Activated CD4-positive, CD25-positive, alpha-beta regulatory T cell treated with anti-CD3 and anti-CD28 coated beads, Interleukin-2, amount 50 U/mL, for 24 hours (primary cell): ENCODE results near the gene ERC1.

Source experiments
- ATAC-seq, 2 donors: fragments of 150-1000 bp; cut with Tn5 transposase; one replicate each; pipeline ENCODE4 v1.10.0; 2021; ENCODE audit warnings: mild to moderate bottlenecking in 1 of 2, moderate library complexity in 1 of 2

The ERC1 gene

GRCh38 chr12:1525858-1526257, 534.8 kb downstream of the ERC1 start:
- no peak for ATAC-seq

DNA sequence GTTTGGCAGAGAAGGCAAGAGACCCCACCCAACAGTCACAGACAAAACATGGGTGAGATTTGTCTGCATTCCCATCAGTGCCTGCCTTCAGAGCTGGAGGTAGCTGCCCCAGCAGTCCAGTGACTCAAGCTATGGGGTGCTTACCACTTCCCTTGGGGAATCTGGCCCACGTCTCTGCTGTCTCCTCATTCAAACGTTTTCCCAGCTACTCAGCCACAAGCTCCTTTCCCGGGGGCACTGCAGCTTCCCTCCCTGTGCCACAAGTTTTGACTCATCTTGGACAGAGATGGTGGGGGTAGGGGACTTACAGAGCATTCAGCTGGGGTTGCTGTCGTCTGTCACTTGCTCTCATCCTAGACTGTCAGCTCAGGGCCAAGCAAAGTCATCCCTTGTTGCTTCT, 536.8 kb downstream of the ERC1 start:
- ATAC-seq, result no peak

DNA sequence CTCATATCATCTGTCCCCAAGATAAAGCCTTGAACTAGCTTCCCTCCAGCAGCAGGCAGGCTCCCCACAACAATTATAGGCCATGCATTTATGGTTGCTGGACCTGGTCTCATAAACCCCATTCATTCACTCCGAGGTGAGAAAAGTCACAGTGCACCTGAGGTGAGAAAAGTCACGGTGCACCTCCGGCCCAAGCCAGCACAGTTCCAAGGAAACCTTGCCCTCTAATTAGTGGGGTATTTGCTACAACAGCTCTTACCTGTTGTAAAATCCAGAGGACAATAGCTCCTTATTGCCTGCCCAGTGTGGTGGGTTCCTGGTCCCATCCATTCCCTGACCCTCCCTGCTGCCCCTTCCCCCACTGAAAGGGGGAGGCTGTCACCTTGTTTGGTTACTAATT, 537.8 kb downstream of the ERC1 start:
- no peak for ATAC-seq

- ATAC-seq, result no peak
These were observed 538.3 kb downstream of the ERC1 start for GRCh38 chr12:1529228-1529861.

GRCh38 chr12:1529862-1530591, 539.0 kb downstream of the ERC1 start:
- no peak for ATAC-seq

- ATAC-seq, result no peak
These were observed 539.6 kb downstream of the ERC1 start for GRCh38 chr12:1530592-1531152.

- no peak for ATAC-seq
These were observed 540.2 kb downstream of the ERC1 start for GRCh38 chr12:1531153-1531653.

GRCh38 chr12:1531654-1532374, 540.8 kb downstream of the ERC1 start:
- ATAC-seq, result no peak

GRCh38 chr12:1532375-1533165, 541.5 kb downstream of the ERC1 start:
- no peak for ATAC-seq

DNA sequence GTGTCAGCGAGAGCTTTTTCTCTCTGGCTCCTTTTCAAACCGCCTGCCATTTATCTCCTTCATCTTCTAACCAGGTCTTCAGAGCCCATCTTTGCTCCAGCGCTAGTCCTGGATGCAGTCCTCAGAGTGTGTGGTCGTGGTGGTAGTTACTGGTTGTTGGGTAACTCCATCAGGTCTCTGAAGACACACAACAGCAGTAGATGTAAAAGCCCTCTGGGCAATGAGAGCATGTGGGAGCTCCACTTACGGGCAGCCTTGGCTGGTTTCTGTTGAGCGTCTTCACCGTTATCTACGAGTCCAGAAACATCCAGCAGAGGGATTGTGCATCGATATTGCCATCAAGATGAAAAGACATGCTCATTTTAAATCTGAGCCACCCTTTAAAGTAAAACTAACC, 542.2 kb downstream of the ERC1 start:
- peak; percentile 28 to 34 for ATAC-seq

DNA sequence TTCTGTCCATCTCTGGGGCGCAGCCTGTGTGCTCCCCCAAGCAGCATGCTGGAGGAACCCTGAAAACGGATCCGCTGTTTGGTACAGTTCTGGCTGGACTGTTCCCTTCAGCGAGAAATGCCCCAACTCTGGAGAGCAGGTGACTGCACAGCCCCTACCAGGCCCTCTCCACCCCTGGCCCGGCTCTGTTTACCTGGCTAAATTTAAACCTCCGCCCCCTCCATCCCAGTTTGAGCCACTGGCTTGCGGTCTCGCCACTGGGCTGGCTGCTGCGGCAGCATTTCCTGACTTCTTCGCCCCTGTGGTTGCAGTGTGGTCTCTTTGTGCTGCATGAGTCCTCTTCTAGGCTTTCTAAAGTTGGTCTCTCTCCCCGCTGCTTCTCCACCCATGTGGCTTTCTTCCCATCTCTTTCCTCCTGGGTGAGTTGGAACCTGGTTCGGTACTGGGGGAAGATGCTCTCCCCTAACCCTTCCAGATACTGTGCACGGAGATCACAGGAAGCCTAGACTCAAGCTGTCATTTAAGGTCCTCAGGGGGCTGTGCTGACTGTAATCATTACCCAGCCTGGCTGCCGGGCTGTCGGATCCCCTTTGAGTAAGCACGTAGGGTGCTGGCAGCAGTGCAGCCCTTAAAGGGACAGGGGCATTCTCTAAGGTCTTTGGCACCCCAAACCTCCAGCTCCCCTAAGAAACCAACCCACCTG, 542.7 kb downstream of the ERC1 start:
- peak; percentile 67 to 68 for ATAC-seq

DNA sequence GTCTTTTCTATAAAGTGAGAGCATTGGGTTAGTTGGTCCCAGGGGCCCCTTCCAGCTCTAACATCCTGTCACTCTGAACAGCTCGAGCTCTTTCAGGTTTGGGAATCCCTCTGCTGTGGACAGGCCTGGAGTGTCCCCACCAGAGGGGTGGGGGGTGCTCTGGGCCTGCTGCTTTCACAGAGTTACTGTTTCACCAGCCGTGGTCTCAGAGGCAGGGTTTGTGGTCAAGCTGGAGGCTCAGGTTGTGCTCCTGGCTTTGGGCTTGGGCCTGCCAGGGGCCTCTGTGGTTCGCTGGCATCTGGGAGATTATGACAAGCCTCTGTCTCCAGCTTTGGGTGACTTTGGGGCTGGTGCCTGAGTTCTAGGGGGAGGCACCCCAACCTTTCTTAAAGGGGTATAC, 543.7 kb downstream of the ERC1 start:
- ATAC-seq, result no peak

DNA sequence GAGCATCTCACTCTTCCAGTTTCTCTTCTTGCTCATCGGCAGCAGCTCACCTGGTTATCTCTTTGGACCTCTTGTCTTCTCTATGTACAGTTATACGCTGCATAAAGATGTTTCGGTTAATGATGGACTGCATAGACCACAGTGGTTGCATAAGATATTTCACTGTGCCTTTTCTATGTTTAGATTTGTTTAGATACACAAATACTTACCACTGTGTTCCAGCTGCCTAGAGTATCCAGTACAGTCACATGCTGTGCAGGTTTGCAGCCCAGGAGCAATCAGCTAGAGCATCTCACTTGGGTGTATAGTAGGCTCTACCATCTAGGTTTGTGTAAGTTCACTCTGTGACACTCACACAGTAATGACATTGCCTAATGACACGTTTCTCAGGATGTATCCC, 545.8 kb downstream of the ERC1 start:
- ATAC-seq, result no peak

- ATAC-seq, result no peak
These were observed 548.1 kb downstream of the ERC1 start for GRCh38 chr12:1539135-1539534.

DNA sequence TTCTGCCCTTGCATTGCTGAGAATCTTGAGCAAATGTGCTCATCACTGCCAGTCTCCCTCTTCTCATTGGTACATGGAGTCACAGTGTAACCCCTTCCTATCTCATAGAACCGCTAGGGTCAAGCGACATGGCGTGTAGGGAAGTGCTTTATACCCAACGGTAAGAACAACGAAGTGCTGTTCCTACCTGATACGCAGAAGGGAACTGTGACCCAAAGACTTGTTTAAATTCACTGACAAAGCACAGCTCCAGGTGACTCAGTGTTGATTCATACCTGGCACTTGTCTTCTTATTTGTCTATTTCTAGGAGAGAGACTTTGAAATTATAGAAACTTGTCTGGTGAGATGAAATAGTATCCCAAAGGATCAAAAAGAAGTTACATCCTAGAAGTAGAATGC, 549.7 kb downstream of the ERC1 start:
- no peak for ATAC-seq

DNA sequence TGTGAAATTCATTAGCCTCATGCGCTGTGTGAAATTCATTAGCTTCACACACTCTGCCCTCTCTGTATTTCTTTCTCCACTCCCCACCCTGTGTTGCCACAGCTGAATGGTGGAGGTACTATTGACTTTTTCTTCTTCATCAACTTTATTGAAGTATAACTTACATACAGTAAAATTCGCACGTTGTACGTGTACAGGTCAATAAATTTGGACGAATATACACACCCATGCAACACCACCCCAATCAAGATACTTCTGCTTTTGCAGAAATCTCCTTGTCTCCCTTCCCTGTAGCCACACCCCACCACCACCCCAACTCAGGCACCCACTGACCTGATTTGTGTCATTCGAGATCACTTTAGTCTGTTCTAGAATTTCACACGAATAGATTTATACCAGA, 551.6 kb downstream of the ERC1 start:
- no peak for ATAC-seq

DNA sequence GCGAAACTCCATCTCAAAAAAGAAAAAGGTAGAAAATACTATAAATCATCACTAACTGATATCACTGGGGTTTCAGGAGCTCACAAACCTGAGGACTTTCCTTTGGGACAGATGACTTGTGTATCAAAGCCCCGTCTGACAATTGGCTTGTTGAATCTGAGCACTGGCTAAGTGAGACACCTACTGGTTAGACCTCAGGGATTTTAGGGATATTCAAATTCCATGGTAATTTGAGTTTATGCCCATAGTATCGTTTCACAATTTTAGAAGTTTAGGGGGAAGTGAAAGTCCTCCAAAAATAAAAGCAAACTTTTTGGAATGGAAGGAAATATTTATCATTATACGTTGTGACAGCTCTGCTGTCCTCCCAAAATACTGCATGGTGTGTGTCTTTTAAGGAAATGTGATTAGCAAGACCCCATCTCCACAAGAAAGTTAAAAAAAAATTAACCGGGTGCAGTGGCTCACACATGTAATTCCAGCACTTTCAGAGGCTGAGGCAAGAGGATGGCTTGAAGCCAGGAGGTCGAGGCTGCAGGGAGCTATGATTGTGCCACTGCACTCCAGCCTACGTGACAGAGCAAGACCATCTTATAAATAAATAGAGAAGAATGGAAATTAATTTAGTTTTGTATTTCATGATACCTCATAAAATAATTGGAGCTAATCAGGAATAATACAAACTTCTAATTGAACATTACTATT, 554.1 kb downstream of the ERC1 start:
- ATAC-seq, result no peak
